HL-60 (cell line): ENCODE results near the gene TFPT.

Source experiments
- GABPA ChIP-seq: IDR thresholded peaks from 2 replicates; pipeline ENCODE4 v1.6.1; 2012; ENCODE audit warnings: low read depth
- POLR2AphosphoS5 ChIP-seq: IDR thresholded peaks from 2 replicates; pipeline ENCODE4 v1.6.1; 2012; ENCODE audit warnings: low read depth

GRCh38 chr19:54077334-54077733 is 38.1 kb downstream of the TFPT start:
- TF ChIP-seq GABPA (no peak), POLR2AphosphoS5 (no peak)
